ENCODE data around the gene CFAP210.

- TF ChIP-seq EZH2 (IDR thresholded peaks at IDR 0.05), result no peak
- no peak for TF ChIP-seq ZBTB33 (IDR thresholded peaks at IDR 0.05; ENCODE audit: extremely low read depth, insufficient replicate concordance, low read length)
- no peak for TF ChIP-seq REST (IDR thresholded peaks at IDR 0.05; ENCODE audit: low read depth)
- no peak for TF ChIP-seq CTCF (IDR thresholded peaks at IDR 0.05 in 2 of 3, conservative IDR thresholded peaks at IDR 0.05 in 1 of 3; ENCODE audit: borderline replicate concordance in 1 of 3, insufficient read depth in 1 of 3, low read depth in 2 of 3, low read length in 2 of 3)
These were observed 1.5 kb downstream of the CFAP210 start for GRCh38 chr2:169692718-169693117.

Data from HCT116 (cell line).